Osteoblast (primary cell): ENCODE measurements around the gene GREB1. TPM values are rescaled to one million over a fixed set of nuclear protein-coding genes. Genes with fewer than 3 reads are reported as not detected.

Source experiments
- DNase-seq: peaks from one replicate; pipeline ENCODE4 v3.0.0; 2011; ENCODE audit warnings: low spot score, mixed read lengths; ENCODE audit not compliant: insufficient read length; ENCODE audit errors: missing footprints
- H2AFZ ChIP-seq: 2 replicates; pipeline ENCODE4 v1.6.0; 2011; ENCODE audit warnings: mild to moderate bottlenecking, low read length
- H3K27ac ChIP-seq: 2 replicates; pipeline ENCODE4 v1.5.1; 2011; ENCODE audit warnings: mild to moderate bottlenecking, low read depth, low read length, moderate library complexity
- H3K27me3 ChIP-seq: 2 replicates; pipeline ENCODE4 v1.6.0; 2012; ENCODE audit warnings: mild to moderate bottlenecking, control low read depth, inconsistent platforms, low read length, moderate library complexity; ENCODE audit not compliant: insufficient read depth
- H3K36me3 ChIP-seq: 2 replicates; pipeline ENCODE4 v1.5.1; 2011; ENCODE audit warnings: mild to moderate bottlenecking, low read length, control low read depth, moderate library complexity; ENCODE audit not compliant: insufficient read depth
- H3K4me1 ChIP-seq: 2 replicates; pipeline ENCODE4 v1.5.1; 2011; ENCODE audit warnings: mild to moderate bottlenecking, low read length, control low read depth, moderate library complexity; ENCODE audit not compliant: insufficient read depth
- H3K4me2 ChIP-seq: 2 replicates; pipeline ENCODE4 v1.6.0; 2011; ENCODE audit warnings: mild to moderate bottlenecking, low read length; ENCODE audit not compliant: insufficient read depth
- H3K4me3 ChIP-seq: fragments of 200-600 bp; sonication (generic); 3 replicates; pipeline ENCODE4 v1.5.1; 2012; ENCODE audit warnings: mild to moderate bottlenecking, low read length, inconsistent platforms; ENCODE audit not compliant: insufficient read depth
- H3K79me2 ChIP-seq: 2 replicates; pipeline ENCODE4 v1.6.0; 2012; ENCODE audit warnings: mild to moderate bottlenecking, low read length, control low read depth, inconsistent platforms; ENCODE audit not compliant: insufficient read depth
- H3K9me3 ChIP-seq: 2 replicates; pipeline ENCODE4 v1.5.1; 2011; ENCODE audit warnings: low read depth, low read length, control low read depth
- H4K20me1 ChIP-seq: 2 replicates; pipeline ENCODE4 v1.6.0; 2012; ENCODE audit warnings: mild to moderate bottlenecking, low read length, control low read depth; ENCODE audit not compliant: insufficient read depth
- CTCF ChIP-seq: IDR thresholded peaks from 2 replicates; pipeline ENCODE4 v1.5.1; 2011; ENCODE audit warnings: mild to moderate bottlenecking, low read depth, low read length, moderate library complexity; ENCODE audit errors: extremely low read depth
- total RNA-seq: library from RNA; depleted of rRNA; stranded (reverse); fragments of >200 nt; gene quantifications from 2 replicates; pipeline ENCODE4 v1.2.3, GENCODE V29; 2012

Gene GREB1, protein sequence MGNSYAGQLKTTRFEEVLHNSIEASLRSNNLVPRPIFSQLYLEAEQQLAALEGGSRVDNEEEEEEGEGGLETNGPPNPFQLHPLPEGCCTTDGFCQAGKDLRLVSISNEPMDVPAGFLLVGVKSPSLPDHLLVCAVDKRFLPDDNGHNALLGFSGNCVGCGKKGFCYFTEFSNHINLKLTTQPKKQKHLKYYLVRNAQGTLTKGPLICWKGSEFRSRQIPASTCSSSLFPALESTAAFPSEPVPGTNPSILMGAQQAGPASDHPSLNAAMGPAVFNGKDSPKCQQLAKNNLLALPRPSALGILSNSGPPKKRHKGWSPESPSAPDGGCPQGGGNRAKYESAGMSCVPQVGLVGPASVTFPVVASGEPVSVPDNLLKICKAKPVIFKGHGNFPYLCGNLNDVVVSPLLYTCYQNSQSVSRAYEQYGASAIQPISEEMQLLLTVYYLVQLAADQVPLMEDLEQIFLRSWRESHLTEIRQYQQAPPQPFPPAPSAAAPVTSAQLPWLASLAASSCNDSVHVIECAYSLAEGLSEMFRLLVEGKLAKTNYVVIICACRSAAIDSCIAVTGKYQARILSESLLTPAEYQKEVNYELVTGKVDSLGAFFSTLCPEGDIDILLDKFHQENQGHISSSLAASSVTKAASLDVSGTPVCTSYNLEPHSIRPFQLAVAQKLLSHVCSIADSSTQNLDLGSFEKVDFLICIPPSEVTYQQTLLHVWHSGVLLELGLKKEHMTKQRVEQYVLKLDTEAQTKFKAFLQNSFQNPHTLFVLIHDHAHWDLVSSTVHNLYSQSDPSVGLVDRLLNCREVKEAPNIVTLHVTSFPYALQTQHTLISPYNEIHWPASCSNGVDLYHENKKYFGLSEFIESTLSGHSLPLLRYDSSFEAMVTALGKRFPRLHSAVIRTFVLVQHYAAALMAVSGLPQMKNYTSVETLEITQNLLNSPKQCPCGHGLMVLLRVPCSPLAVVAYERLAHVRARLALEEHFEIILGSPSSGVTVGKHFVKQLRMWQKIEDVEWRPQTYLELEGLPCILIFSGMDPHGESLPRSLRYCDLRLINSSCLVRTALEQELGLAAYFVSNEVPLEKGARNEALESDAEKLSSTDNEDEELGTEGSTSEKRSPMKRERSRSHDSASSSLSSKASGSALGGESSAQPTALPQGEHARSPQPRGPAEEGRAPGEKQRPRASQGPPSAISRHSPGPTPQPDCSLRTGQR (N-terminal part only)
- total RNA-seq: 1.1 and 1.2 TPM in 2 replicates

DNA sequence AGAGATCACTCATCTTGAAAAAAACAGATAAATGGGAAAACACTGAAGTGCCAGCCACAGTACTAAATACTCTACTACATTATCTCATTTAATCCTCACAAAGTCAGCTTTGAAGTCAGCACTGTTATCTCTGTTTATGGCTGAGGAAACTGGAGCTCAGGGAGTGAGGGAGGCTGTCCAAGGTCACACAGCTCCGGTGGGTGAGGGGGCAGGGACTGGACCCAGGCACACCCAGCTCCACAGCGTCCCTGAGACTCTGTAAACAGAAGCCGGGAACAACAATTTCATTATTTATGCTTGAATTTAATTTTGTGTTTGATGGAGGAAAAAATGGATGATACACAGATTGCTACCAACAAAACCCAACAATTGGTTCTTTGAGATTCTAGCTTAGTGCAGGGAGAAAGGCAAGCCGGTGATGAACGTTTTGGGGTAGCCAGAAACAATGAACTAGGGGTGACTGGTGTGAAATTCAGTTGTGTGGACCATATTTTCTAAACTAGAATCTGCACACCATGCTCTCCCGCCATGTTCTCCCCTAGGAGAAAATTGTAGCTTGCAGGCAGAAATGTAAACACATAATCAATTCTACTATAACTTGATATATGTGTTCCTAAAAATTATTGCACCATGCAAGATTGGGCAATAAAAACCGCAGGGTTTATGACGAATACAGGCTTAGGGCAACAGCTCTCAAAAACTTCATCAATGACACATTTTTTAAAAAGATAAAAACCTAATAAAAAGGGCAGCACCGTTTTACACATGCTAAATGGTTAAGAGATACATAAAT, at the start of gene GREB1:
Gene GREB1 (plus strand): TSS at position 768 of the 793 bp plus-strand sequence. CDS start 22,570 bp downstream, outside the sequence.
- no peaks in the 10 kb centered on the region for H3K79me2 ChIP-seq
- no peak for DNase-seq
- no peaks in the 10 kb centered on the region for H3K9me3 ChIP-seq
- no peak within 1 kb of the TSS for H3K4me3 ChIP-seq
- H3K4me1 ChIP-seq: peaks cover 10% of the 10 kb centered on the region
- H3K4me2 ChIP-seq: no peak within 1 kb of the TSS
- H3K27me3 ChIP-seq: peaks cover 46% of the 10 kb centered on the region
- no peak within 1 kb of the TSS for H2AFZ ChIP-seq
- no peak for TF ChIP-seq CTCF
- no peaks in the 10 kb centered on the region for H3K36me3 ChIP-seq
- H3K27ac ChIP-seq: no peak within 1 kb of the TSS
- no peaks in the 10 kb centered on the region for H4K20me1 ChIP-seq

- no peaks in the 10 kb centered on the region for H4K20me1 ChIP-seq
- H3K4me1 ChIP-seq: no peaks in the 10 kb centered on the region
- H2AFZ ChIP-seq: no peak overlapping the region
- H3K27me3 ChIP-seq: peaks cover 34% of the 10 kb centered on the region
- H3K9me3 ChIP-seq: no peaks in the 10 kb centered on the region
- TF ChIP-seq CTCF: no peak
- no peaks in the 10 kb centered on the region for H3K36me3 ChIP-seq
- no peak overlapping the region for H3K4me2 ChIP-seq
- H3K4me3 ChIP-seq: no peak overlapping the region
- H3K79me2 ChIP-seq: no peaks in the 10 kb centered on the region
- no peak overlapping the region for H3K27ac ChIP-seq
- DNase-seq: no peak
These were observed 45.0 kb upstream of the GREB1 start for GRCh38 chr2:11488809-11489208.

DNA sequence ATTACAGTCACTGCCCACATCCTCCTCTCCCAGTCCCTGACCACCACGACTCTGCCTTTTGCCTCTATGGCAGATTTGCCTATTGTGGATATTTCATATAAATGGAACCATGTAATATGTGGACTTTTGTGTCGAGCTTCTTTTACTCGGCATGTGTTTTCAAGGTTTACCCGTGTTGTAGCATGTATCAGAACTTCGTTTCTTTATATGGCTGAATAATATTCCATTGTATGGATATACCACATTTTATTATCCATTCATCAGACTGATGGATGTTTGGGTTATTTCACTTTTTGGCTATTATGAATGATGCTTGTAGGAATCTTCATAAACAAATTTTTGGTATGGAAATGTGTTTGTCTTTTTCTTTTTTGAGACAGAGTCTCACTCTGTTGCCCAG, 43.7 kb upstream of the GREB1 start:
- Histone ChIP-seq H3K4me3 (no peak overlapping the region), H3K27me3 (peaks cover 25% of the 10 kb centered on the region), H3K9me3 (no peaks in the 10 kb centered on the region), H4K20me1 (no peaks in the 10 kb centered on the region), H3K79me2 (no peaks in the 10 kb centered on the region), H2AFZ (no peak overlapping the region), H3K4me2 (no peak overlapping the region), H3K36me3 (no peaks in the 10 kb centered on the region), H3K4me1 (no peaks in the 10 kb centered on the region), H3K27ac (no peak overlapping the region)
- no peak for TF ChIP-seq CTCF
- no peak for DNase-seq
